Activated CD8-positive, alpha-beta memory T cell treated with anti-CD3 and anti-CD28 coated beads, Interleukin-2, amount 50 U/mL, for 1 hour (primary cell): Measurements from ENCODE around the gene DMKN.
A peak's percentile ranks its signal among the peaks of the same experiment; 100 is the strongest.

Source experiments
- DNase-seq: peaks from one replicate; pipeline ENCODE4 v3.0.0-alpha.2; 2020; ENCODE audit errors: extremely low read depth

DMKN gene

DNA sequence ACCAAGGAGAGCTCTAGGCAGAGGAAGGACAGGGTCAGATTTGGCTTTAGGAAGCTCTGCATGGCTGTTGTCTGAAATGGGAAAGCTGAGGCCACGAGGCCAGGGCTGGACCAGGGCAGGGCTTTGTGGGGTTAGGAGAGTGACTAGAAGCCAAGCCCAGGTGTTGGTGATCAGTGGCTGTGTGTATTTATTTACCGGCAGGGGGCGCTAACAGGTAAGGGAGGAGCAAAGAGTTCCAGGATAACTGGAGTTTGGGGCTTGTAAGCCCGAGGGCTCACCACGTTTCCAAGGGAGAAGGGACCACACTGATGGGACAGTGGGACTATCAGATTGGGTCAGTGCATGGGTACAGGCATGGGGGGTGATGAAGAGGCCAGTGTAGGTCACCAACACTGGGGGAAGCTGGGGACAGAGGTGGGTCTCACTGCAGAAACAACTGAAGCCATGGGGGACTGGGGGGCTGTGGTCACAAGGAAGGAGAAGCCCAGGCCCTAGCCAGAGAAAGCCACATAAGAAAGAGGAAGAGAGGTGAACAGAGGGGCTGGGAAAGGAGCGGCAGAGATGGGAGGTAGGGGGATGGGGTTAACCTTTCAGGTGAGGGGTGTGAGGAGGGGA lies 35.8 kb upstream of the DMKN start:
- DNase-seq: peak; percentile 33

DNA sequence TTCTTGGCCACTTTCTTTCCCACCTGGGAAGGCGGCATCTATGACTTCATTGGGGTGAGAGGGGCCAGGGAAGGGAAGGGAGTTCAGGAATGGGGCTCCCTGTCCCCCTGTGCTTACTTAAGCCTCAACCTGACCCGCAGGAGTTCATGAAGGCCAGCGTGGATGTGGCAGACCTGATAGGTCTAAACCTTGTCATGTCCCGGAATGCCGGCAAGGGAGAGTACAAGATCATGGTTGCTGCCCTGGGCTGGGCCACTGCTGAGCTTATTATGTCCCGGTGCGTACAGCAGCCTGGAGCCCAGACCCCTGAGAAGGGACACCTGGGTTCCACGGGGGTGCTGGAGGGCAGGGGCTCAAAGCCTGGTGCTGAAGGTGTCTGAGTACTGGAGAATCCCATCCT lies 33.1 kb upstream of the DMKN start:
- DNase-seq: no peak

DNA sequence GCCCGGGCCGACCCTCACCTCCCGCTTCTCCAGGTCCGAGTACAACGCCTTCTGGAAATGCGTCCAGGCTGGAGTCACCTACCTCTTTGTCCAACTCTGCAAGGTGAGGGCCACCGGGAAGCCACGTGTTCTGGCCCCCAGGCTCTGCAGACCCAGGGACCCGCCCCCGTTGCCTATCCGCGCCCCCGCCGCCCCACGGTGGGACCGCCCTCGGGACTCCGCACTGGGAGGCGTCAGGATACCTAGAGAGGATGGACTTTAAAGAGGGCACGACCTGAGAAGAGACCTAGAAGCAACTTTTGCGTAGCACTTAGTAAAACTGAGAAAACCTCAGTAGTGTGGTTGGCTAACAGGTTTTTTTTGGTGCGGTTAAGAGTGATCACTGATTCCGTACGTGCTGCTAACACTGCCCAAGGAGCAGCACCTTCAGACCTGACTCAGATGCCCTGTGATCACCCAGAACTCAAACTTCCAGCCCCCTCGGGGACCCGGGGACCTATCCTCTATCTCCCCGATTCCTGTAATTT lies 32.5 kb upstream of the DMKN start:
- DNase-seq: no peak

DNA sequence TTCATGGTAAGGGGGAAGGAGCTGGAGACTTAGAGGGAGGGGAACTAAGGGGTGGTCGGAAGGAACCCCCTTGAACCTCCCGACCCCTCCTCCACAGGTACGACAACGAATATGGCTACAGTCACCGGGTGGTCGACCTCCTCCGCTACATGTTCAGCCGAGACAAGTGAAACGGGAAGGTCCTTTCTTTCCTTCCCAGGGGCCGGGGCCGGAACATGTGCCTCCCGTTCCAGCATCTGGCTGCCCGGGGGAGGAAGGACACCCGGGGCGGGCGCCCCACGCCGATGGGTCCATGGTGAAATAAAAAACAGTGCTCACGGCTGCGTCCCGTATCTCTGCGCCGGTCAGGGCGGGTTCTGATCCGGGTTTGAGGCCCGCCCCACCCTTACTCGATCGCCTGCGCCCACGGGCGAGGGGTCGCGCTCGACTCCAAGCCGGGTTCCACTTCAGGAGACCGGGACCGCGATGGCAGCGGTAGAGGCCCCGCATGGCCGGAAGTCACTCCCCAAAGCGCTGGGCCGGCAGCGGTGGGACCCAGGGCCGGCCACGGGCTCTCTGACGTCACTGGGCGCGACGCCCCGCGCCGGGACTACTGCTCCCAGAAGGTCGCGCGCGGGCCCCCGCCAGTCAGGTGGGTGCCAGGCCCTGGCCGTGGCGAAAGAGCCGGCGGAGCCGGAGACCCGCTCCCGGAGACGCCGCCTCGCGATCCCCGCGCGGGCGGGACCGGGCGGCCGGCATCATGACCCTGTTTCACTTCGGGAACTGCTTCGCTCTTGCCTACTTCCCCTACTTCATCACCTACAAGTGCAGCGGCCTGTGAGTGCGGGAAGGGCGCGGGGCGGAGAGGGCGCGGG lies 31.8 kb upstream of the DMKN start, which contains the start of gene TMEM147:
Gene TMEM147, plus strand, starts transcription at position 626 of the 854 bp plus-strand sequence. Its CDS starts 114 bp downstream, at position 740.
- no peak for DNase-seq

DNA sequence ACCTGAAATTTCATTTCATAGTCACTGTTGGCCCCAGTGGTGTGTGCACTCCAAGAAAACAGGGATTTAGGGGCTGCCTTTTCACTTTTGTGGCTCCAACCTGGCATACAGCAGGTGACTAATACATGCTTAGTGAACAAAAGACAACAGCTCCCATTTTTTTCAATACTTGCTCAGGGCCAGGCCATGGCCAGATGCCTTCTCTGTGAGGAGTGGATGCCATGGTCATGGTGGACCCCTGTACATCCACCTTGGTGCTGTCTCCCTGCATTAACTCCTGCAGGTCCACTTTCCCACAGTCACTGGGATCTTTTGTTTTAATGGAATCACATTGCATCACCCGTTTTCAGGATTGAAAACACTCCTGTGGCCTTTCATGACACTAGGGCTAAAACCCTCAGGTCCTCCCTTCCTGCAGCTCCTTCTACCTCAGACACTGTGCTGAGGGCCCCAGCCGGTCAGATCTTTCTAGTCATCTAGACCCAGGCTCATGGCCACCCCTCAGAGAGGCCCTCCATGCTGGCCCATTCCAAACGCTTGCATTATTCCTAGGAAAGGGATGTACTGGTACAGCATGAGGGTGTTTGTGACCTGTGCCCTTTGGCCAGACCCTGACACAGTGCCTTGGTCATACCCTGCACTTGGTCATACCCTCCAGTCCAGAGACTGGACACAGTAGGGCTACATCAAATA lies 30.8 kb upstream of the DMKN start:
- no peak for DNase-seq

DNA sequence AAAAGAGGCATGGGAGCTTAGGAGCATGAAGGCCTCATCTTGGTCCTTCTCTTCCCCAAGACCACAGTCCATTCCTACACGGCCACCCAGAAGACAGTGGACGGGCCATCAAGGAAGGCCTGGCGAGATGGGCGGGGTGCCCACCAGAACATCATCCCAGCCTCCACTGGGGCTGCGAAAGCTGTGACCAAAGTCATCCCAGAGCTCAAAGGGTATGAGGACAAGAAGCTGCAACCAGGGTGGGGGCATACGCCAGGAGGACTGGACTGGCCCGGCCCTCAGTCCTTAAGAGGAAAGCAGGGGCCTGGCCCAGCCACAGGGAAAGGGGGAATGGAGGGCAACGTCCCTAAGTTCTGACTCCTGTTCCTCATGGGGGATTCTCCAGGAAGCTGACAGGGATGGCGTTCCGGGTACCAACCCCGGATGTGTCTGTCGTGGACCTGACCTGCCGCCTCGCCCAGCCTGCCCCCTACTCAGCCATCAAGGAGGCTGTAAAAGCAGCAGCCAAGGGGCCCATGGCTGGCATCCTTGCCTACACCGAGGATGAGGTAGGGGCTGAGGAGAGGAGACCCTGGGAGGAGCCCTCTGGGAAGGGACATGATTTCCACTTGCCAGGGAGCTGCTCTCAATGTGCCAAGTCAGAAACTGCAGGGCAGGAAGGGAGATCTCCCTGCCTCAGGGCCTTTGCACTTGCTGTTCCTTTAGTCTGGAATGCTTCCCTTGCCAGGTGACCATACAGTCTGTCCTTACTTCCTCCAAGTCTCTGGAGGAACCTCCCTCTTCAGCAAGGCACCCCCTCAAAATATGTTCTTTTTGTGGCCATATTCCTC lies 30.0 kb upstream of the DMKN start:
- DNase-seq: no peak

DNA sequence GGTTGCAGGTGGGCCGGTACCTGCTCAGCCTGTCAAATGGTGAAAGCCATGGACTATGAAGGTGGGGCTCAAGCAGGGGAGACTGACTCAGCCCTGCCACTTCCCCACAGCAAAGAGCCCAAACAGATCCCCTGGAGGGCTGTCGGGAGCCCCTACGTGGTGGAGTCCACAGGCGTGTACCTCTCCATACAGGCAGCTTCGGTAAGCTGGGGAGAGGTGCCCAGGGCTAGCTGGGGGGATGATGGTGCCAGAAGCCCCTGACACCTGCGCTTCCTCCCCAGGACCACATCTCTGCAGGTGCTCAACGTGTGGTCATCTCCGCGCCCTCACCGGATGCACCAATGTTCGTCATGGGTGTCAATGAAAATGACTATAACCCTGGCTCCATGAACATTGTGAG lies 28.8 kb upstream of the DMKN start:
- no peak for DNase-seq

DNA sequence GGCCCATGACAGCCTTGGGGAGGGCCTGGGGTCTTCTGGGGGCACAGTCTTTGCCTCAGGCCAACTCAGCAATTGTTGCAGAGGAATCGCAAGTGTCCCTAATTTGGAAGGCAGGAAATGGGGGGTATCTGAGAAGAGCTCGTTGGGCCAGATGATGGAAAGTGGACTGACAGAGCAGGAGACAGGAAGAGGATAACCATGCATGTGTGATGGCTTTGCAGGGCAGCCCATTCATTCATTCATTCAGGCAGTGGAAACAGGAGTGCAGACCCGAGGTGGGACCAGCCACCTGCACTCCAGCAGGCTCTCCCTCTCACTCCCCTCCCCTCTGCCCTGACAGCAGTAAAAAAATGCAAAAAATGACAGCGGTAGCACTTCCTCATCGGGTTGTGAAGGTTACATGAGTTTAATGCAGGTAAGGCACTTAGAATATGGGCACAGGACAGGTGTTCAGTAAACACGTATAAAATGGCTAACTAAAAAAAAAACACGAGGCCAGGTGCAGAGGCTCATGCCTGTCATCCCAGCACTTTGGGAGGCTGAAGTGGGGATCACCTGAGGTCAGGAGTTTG lies 27.0 kb upstream of the DMKN start:
- DNase-seq: no peak

DNA sequence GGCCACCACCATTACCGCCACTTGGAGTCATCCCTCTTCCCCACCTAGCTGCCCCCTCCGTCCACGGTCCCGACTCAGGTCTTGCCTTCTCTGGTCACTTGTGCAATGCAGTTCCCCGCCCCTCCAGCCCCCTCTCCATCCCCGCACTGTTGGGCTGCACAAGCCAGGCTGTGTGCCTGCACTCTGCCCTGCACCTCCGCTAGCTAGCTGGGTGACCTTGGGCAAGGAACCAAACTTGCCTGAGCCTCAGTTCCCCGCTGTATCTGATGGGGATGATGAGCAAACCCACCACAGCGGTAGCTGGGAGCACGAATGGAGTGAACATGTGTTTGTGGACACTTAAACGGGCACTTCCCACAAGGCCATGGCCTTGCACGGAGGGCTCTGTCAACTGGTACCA lies 26.4 kb upstream of the DMKN start:
- DNase-seq: no peak

DNA sequence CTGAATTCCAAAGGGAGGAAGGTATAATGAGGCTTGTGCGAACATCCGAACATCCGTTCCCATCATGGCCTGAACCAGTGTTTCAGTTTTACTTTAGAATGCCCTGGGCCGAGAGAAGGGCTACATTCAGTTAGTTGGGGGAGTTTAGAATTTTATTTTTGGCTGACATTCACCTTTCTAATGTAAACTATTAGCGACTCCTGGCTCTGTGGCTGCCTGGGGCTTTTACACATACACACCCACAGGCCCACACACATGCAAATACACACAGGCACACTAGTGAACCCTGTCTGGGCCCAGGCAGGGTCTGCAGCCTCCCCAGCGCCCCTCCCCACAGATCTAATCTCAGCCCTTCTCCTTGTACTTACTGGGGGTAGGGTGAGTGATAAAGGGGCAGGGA lies 25.9 kb upstream of the DMKN start:
- DNase-seq: no peak

DNA sequence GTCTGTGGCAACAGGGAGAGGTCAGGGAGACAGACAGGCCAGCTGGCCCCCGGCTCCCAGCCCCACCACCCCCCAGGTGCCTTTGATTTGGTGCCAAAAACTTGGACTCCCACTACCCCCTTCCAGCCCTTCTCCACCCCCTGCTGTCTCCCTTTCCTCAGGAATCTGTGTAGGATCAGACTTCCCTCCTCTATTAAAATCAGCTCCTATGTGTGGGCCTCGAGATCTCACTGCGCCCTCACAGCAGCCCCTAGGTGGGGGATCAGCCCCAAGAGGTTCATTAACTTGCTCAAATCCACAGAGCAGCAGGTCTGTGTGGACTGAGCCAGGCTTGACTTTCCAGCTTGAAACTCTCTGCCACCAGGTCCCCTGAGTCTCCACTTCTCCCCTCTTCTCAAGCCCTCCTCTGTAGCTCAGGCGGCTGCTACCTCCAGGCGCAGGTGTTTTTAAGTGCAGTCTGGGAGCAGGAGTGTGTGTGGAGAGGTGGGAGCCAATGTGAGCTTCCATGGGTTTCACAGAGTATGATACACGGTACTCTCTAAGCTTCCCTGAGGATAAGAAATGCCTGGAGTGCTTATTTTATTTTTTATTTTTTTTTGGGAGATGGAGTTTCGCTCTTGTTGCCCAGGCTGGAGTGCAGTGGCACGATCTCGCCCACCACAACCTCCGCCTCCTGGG lies 21.5 kb upstream of the DMKN start:
- DNase-seq: no peak

DNA sequence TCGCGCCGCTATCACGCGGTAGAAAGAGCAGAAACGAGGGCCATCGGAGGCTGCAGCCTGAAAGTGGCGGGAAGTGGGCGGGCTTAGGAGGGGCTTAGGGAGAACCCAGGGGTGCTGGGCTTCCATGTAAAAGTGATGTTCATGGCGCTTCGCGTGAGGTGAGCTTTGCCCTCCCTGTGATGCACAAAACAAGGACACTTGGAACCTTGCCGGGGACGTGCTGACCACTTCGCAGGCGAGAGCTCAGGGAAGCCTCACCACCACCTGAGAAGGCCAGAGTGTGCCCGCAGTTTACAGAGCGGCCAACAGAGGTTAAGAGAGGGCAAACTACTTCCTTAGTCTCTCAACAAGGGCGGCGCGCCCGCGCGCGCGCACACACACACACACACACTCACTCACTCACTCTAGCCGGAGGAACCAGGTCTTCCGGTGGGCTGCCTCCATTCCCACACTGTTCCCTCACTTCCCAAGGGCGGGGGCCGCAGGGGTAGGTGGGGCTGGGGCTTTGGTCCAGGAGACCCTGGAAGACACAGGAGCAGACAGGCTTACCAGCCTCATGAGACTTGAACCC lies 20.5 kb upstream of the DMKN start:
- DNase-seq: no peak

DNA sequence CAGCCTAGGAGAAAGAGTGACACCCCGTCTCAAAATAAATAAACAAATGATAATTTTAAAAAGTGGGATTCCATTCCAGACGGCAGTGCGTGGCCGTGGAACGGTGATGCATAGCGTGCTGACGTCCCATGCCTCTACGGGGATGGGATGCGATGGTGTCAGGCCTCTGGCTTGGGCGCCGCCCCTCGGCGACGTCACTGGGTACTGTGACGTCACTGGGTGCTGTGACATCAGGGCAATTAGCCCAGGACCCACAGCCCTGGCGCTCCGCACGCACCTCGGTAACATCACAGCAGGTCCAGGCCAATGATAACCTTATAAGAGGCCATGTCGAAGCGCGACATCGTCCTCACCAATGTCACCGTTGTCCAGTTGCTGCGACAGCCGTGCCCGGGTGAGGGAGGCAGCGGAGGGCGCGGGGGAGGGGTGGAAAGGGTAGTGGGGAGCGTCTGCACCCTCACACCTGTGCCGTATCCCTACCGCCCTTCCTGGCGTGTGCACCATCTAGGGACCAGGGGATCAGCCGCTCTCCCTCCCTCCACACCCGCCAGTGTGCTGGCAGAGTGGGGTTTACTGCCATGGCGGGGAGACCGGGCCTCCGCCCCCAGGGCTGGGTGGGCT lies 19.9 kb upstream of the DMKN start, which contains the start of gene GAPDHS:
Gene GAPDHS, plus strand, starts transcription at position 256 of the 621 bp plus-strand sequence. Its CDS starts 72 bp downstream, at position 328.
- DNase-seq: no peak

DNA sequence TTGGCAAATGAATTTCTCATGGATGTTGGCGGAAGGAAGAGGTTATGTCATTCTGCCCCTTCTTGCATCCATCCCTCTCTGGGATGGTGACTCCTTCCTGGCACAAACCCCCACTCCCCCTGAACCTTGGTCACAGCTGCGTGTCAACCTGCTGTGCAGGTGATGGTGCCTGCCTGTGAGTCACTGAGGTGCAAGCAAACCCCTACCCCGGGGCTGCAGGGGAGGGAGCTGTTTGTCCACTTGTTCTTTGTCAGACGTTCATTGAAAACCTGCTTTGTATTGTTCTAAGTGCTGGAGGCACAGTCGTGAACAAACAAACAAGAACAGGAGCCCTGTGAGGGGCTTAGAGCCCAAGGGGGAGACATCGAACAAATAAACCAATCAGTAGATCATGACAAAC lies 17.8 kb upstream of the DMKN start:
- no peak for DNase-seq

DNA sequence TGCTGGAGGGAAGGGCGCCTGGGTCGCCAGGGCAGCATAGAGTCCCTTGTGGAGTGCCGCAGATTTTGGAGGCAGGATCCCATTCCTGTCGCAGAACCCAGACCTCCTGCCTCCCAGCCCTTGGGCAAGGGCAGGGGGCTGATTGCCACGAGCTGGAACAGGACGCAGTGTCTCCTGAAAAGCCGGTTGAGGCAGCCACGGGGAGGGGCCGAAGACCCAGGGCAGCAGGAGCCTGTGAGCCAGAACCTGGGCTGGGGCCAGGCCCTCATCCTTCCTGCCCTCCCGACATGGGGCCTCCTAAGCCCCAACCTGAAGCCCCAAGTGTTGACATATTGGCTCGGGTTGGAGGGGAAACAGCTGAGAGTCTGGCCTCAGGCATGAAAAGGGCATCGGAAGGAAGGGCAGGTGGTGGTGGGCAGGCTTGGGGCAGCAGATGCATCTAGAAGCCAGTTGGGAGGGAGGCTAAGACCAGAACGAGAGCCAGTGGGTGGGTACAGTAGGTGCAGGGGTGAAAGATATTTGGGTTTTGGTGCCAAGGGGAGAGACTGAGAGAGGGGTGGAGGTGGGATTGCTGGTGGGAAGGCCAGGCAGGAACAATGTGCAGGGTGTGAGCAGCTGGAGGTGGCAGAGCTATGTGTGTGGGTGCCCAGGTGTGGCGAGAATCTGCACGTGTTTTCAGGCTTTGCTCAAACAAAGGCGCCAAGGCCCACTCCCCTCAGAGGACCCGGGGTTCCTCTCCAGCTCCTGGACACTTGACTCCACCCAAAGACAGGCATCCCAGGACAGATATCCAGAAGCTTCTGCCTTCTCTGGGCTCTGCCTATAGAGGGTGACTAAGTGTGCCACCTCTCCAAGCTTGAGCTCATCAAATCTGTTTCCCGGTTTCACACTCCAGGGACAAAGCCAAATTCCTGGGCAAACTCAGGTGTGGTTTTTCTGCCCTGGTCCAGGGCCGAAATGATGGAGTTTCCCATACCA lies 16.1 kb upstream of the DMKN start:
- DNase-seq: no peak

DNA sequence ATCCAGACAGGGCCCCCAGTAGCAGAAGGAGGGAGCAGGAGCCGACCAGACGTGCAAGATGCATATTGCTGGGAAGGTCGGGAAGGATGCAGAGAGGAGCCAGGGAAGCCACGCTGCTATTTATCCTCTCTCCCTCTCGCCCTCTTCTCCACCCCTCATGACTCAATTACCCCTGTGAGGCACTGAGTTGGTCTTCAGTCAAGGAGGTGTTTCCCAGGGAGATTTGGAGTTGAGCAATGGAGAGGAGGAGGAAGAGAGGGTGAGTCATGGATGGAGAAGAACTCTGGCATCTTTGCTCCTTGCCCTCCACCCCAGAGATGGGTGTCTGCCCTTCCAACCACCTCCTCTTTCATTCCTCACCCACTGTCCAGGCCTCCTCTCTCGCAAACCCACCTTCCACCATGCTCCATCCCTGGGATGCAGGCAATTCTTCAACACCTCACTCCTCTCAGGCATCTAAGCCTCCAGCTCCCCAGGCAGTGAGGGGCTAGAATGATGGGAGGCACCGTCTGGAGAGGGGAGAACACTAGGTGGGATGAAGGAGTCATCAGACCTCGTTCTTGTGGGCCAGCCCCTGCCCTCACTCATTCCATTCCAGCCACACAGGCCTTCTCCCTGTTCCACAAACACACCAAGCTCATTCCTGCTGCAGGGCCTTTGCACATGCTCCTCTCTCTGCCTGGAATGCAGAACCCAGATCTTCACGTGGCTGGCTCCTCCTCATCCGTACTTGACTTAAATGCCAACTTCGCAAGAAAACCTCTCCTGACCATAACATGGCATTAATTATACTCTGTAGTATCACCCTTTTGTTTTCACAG lies 15.0 kb upstream of the DMKN start, which contains the start of gene SBSN:
Gene SBSN, minus strand, starts transcription at position 94 of the 821 bp plus-strand sequence. Its CDS starts 30 bp downstream, at position 64.
- DNase-seq: no peak

DNA sequence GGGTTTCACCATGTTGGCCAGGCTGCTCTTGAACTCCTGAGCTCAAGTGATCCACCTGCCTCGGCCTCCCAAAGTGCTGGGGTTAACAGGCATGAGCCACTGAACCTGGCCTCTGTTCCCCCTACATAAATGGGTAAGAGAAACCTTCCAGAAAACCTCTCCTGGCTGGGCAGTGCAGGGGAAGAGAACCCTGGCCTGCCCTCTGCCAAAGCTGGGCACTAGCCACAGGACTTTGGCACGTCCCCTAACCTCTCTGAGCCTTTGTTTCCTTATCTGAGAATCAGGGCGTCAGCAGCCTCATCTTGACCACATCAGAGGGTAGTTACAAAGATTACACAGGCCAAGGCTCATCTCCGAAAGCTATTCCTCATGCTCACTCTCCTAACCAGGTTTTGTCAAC lies 12.4 kb upstream of the DMKN start:
- DNase-seq: no peak
